NK-92 (cell line): ENCODE results near the gene NPAS3.

ENCODE experiments used
- DNase-seq: peaks from one replicate; lab custom pipeline; 2025; ENCODE audit not compliant: unreplicated experiment; lab: John Stamatoyannopoulos, UW

The NPAS3 gene

GRCh38 chr14:32940066-32940651, 1.5 kb downstream of the NPAS3 start:
- DNase-seq, result no peak

- no peak for DNase-seq
Measured at GRCh38 chr14:32940711-32941667, 2.3 kb downstream of the NPAS3 start.

GRCh38 chr14:32941668-32942065, 3.0 kb downstream of the NPAS3 start:
- DNase-seq, result no peak

- no peak for DNase-seq
Measured at GRCh38 chr14:32947081-32947480, 8.4 kb downstream of the NPAS3 start.

GRCh38 chr14:32947792-32948191, 9.1 kb downstream of the NPAS3 start:
- no peak for DNase-seq

- no peak for DNase-seq
Measured at GRCh38 chr14:32950584-32950983, 11.9 kb downstream of the NPAS3 start.

GRCh38 chr14:32967421-32967820, 28.7 kb downstream of the NPAS3 start:
- DNase-seq, result no peak

- DNase-seq, result no peak
Measured at GRCh38 chr14:32968972-32969544, 30.4 kb downstream of the NPAS3 start.

- no peak for DNase-seq
Measured at GRCh38 chr14:32977913-32978312, 39.2 kb downstream of the NPAS3 start.

- DNase-seq, result no peak
Measured at GRCh38 chr14:32978691-32979255, 40.1 kb downstream of the NPAS3 start.

GRCh38 chr14:32980178-32980901, 41.7 kb downstream of the NPAS3 start:
- no peak for DNase-seq

- DNase-seq, result no peak
Measured at GRCh38 chr14:32980902-32981501, 42.3 kb downstream of the NPAS3 start.

GRCh38 chr14:32984241-32984930, 45.7 kb downstream of the NPAS3 start:
- DNase-seq, result no peak

- DNase-seq, result no peak
Measured at GRCh38 chr14:32985866-32986265, 47.2 kb downstream of the NPAS3 start.

- DNase-seq, result no peak
Measured at GRCh38 chr14:32986791-32987540, 48.3 kb downstream of the NPAS3 start.

GRCh38 chr14:32991691-32992090, 53.0 kb downstream of the NPAS3 start:
- DNase-seq, result no peak

- DNase-seq, result no peak
Measured at GRCh38 chr14:32993921-32994320, 55.2 kb downstream of the NPAS3 start.

GRCh38 chr14:32996343-32996742, 57.7 kb downstream of the NPAS3 start:
- no peak for DNase-seq

GRCh38 chr14:32998433-32998832, 59.8 kb downstream of the NPAS3 start:
- DNase-seq, result no peak
